ENCODE results near the gene TMEM134. TPM values are rescaled to one million over a fixed set of nuclear protein-coding genes. Genes with fewer than 3 reads are reported as not detected.

Gene TMEM134
- polyA plus RNA-seq, 1 donor = 53.4 TPM

DNA sequence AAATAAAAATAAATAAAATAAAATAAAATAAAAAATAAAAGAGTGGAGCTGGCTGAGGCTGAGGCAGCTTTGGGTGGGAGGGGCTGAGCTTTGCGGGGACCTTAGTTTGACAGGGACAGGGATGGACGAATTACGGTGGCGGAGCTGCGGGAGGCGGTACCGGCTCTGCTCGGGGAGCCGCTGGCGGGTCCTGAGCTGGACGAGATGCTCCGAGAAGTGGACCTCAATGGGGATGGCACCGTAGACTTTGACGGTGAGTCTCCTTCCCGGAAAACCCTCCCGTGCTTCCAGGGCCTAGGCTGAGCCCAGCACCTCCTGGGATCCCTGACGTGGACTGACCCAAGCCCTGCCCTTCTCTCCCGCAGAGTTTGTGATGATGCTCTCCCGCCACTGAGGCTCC lies 10.8 kb downstream of the TMEM134 start:
- DNase-seq (ENCODE audit: low read depth) = no peak

DNA sequence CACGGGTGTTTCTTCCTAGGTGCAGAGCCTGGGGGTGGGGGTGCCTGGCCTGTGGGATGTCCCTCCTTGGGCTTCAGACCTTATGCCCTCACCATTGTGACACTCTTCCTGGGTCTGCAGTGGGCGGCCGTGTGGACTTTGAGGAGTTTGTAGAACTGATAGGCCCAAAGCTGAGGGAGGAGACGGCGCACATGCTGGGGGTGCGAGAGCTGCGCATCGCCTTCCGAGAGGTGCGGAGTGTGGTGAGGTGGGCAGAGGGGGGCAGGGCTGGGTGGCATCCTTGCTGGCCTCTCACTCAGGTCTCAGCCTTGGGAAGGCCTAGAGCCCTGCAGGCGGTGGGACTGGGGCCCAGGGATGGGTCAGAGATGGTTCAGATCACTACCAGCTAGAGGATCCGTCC lies 11.6 kb downstream of the TMEM134 start:
- DNase-seq (ENCODE audit: low read depth) = no peak

DNA sequence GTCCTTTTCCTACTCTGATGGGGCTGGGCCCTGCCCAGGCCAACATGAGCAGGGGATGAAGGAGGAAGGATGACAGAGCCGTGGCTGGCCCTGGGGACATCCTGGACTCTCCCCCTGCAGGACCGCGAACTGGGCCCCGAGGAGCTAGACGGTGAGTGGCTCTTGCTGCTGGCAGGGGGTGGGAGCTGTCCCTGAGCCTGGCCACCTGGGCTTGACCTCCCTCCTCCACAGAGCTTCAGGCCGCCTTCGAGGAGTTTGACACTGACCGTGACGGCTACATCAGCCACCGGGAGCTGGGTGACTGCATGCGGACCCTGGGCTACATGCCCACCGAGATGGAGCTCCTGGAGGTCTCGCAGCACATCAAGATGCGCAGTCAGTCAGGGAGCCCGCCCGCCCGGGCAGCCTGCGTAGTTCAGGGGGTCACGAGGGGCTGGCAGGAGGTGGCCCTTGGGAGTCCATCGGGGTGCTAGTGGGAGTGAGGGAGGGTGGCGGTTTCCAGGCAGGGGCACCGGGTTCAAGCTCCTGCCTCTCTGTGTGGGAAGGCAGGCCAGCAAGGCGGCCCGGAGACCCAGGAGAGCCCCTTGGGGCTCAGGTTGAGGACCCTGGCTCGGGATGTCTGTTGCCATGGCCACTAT lies 12.9 kb downstream of the TMEM134 start:
- no peak for DNase-seq (ENCODE audit: low read depth)

DNA sequence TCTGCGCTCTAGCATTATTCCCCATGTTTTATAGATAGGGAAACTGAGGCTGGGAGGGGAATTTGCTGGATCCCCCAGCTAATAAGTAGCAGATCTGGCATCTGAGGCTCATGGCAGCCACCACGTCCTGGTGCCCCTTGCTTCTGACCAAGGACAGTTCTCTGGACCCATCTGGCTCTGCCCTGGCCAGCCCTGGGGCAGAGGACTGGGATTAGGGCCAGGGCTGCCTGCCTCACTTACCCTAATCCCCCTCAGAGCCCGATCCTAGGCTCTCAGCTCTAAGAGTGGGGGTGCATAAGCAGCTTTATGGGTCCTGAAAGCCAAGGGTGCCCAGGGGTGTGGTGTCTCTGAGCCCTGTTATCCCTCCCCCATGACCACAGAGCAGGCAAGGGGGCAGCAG lies 14.0 kb downstream of the TMEM134 start, which contains the start of gene CABP4:
Gene CABP4, plus strand, starts transcription at position 301 of the 400 bp plus-strand sequence. Its CDS starts 70 bp downstream, at position 371.
- DNase-seq (ENCODE audit: low read depth) = no peak

DNA sequence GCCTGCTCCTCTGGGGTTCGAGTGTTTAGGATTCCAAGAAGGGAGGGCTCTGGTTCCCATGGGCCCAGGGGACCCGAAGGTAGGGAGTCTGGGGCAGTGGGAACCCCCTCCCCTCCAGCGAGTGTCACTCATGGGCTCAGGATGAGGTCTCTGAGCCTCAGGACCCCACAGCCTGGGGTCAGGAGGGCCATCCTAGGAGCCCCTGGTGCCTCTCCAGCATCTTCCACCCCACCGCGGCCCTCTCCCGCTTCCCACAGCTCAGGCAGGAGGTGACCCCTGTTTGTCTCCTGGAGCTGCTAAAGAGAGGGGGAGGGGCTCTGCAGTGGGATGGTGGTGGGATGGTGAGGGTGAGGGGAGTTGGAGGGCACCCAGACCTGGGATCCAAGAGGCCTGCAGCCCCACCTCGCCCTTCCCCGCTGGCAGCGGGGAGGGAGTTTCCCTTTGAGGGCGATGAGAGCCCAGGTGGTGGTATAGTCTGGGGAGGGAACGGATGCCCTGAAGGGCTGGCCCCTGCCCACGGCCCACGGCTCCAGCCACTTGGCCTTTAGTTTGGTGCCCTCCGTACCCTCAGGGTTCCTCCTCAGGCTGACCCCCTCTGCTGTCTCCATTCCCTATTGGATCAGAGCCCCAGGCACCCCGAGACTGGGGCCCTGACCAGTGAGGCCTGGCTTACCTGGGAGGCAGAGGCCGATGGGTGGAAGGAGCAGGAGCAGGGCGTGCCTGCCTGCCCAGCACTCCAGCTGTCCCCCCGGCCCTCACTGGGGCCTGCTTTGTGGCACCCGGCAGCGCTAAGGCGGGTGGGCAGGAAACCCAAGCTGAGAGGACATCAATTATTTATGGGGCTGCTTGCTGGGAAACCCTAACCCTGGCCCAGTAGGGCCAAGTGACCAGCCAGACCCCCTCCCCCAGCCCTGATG lies 15.0 kb downstream of the TMEM134 start:
- DNase-seq (ENCODE audit: low read depth) = no peak

DNA sequence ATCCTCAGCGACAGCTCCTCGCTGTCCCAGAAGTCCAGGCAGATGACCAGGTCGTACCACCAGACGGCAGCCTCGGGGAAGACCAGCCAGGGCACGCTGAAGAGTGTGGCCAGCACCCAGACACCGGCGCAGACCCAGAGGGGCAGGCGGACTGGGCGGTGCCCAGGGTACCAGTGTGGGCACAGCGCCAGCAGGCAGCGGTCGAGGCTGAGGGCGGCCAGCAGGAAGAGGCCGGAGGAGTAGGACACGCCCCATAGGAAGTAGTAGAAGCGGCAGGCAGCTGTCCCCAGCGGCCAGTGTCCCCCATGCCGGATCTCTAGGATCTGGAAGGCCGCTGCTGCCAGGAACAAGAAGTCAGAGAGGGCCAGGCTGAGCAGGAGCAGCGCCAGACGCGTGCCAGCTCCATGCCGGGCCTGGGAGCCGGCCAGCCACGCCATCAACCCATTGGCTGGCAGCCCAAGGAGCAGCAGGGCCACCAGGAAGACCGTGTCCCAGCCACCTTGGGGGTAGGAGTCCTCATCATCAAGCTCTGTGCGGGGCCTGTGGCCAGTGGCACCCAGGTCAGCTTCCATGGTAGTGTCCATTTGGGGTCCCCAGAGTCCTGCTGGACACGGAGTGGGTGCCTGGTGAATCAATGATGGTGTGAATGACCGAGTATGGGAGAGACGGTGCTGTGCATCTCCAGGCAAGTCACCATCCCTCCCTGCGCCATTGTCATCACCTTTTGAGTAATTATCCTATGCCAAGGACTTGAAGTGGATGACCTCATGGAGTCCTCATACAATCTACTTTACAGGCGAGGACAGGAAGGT lies 16.7 kb downstream of the TMEM134 start, which contains the start of gene GPR152:
Gene GPR152, minus strand, starts transcription at position 589 of the 812 bp plus-strand sequence. Its CDS starts 5 bp downstream, at position 584.
- no peak for DNase-seq (ENCODE audit: low read depth)

DNA sequence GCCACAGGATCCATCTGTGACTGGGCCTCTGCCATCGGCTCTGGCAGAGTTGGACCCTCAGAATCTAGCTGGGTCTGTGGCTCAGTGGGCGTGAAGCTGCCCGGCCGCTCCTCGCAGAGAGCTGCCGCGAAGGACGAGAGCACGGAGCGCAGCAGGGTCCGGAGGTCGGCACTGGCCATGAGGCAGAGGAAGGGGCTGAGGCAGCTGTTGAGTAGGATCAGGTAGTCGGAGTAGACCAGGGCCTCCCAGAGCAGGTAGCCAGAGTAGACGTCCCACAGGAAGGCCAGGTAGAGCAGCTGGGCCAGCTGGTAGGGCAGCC lies 17.4 kb downstream of the TMEM134 start:
- no peak for DNase-seq (ENCODE audit: low read depth)

DNA sequence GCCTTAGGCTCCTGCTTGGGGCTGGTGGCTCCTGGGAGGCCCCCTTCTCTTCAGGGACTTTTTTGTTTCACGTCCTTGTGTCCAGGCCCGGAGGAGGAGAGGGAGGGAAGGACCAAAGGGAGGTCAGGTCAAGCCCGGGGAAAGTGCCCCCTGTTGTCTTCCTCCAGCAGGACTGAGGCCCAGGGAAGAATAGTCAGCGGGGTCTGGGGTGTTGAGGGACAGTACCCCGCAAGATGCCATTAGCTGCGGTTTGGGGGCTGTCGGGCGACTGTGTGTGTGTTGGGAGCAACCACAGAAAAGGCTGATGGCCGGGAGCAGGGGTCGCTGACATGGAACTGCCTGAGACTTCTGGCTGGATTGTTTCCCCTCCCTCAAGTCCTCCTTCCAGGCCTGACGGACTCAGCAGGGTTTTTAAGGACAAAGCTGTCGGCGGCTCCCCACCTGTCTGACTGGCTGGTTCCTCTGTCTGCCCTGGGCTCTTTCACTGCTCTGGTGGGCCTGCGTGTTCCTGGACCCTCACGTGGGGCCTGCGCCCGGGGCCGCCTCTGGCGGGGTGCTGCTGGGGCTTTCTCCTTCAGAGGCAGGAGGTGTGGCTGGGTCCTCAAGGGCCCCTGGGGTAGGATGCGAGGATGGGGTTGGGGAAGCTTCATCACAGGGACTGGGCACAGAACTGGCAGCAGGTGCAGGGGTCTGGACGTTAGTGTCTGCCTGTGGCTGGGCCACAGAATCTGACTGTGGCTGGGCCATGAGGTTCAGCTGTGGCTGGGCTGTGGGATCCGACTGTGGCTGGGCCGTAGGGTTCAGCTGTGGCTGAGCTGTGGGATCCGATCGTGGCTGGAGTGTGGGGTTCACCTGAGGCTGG lies 18.0 kb downstream of the TMEM134 start:
- DNase-seq (ENCODE audit: low read depth) = no peak

DNA sequence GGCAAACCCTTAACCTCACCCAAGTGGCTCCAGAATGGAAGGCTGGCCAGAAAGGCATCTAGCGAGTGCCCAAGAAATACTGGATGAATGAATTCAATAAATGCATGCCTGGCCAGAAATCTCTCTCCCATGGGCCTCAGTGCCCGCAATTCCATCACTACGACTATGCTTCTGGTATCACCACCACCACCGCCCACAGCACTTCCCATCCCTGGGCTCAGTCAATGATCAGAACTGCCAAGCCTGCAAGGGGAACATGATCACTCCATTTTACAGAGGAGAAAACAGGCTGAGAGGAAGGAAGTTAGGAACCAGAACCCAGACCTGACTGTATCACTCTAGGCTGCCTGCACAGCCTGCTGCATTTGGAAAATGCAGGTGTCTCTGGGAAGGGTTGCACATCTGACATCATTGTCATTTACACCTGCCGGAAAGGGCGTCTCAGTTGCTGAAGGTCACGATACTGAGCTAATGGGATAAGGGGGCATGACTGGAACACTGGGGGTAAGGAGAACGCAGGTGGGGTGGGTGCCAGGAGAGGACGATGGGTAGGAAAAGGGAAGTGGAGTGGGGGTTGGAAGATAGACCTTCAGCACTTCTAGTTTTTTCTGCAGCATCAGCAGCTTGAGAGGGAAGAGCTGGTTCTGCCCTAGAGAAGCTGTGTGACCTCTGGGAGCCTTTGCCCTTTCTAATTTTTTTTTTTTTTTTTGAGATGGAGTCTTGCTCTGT lies 19.8 kb downstream of the TMEM134 start:
- no peak for DNase-seq (ENCODE audit: low read depth)

DNA sequence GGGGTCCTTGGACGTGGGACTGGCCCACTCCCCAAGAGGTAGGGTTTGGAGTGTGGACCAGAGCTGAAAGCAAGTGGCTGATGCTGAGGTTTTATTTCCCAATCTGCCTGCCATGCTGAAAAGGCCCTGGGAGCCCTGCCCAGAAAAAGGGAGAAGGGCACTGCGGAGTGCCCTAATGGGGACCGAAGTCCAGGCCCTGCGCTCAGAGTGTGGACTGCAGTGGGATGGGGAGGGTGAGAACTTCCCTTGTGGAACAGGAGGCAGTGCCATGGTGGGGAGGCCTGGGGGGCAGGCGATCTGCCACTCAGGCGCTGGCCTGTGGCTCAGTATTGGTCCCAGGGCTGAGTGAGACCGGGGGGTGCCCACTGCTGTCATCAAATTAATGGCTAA lies 20.8 kb downstream of the TMEM134 start:
- DNase-seq (ENCODE audit: low read depth) = no peak

DNA sequence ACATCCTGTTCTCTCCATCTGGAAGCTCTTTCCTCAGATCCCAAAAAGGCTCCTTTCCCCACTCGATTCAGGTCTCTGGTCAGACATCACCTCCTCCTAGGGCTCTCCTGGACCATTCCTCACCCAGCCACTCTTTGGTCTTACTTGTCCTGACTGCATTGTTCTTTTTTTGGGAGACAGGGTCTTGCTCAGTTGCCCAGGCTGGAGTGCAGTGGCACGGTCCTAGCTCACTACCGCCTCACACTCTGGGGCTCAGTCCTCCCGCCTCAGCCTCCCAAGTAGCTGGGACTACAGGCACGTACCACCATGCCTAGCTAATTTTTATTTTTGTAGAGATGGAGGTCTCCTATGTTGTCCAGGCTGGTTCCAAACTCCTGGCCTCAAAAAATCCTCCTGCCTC lies 23.5 kb downstream of the TMEM134 start:
- no peak for DNase-seq (ENCODE audit: low read depth)

DNA sequence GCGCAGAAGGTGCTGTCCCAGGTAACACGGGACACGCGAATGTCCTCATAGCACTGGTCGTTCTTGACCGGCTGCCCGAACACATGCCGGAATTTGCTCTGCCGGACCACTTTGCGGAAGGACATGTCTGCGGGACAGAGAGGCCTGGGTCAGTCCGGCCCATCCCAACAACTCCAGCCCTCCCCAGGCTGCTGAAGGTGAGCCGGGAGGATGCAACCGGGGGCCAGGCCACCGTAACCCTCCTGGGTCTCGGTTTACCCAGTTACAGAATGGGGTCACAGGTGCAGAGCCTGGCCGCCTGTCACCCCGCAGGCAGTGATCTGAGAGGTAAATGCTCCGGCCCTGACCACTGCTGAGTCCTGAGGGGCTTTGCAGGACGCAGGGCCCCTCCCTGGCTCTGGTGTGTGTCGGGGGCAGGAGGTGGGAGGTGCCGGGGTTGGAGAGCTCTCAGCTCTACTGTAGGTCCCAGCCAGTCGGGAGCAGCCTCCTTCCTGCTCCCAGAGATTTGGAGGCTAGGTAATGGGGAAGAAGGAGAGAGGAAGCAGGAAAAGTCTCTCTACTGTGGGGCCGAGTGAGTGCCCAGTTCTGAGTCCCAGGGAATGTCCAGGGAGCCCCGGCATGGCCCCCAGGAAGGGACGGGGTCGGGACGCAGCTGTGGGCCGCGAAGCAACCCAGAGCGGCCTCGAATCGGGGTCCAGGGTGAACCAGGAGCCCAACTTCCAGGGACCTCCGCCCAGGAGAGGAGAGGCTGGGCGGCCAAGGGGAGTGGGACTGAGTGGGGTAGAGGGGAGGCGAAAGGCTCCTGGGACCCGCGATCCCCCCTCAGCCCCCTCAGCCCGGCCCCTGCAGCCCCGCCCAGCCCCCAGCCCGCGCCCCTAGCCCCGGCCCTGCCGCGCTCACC lies 26.3 kb downstream of the TMEM134 start:
- DNase-seq (ENCODE audit: low read depth) = no peak

DNA sequence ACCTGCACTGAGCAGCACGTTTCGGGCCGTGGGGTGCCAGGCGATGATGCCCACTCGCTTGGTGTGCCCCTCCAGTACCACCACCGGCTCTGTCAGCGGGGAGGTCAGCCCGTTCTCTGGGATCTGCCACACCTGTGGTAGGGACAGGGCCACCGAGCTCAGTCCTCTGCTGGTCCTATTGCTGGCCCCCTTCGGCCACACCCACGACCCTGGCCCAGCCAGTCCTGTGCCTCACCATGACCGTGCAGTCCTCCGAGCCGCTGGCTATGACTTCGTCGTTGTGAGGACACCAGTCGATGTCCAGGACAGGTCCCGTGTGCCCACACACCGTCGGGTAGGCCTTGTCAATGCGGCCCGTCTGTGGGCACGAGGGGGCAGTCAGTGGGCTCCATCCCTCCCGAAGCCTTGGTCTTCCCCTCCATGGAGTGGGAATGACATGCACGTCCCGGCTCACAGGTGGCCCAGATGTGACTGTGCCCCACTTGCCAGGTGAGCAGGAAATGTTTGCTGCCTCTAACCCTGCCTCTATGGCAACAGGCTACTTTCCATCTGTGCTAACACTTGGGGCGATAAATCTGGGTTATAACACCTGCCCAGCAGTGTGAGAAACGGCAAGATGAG lies 27.2 kb downstream of the TMEM134 start:
- no peak for DNase-seq (ENCODE audit: low read depth)

DNA sequence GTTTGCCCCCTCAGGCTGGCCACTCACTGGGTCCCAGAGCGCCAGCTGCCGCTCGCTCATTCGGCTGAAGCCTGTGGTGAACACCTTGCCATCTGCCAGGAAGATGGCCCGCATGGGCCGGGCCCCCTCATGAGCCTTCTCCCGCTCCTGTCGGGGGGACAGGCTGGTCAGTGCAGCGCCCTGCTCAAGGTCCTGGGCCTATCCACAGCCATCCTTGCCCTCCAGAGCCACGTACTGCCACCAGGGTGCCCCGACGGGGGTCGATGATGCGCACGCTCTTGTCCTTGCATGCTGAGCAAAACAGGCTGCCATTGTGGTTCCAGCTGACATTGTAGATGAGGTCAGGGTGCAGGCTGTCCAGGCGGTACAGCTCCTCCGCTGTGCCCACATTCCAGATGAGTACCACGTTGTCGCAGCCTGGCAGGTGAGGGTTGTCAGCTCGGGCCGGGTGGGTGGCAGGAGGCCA lies 27.9 kb downstream of the TMEM134 start:
- DNase-seq (ENCODE audit: low read depth) = no peak

DNA sequence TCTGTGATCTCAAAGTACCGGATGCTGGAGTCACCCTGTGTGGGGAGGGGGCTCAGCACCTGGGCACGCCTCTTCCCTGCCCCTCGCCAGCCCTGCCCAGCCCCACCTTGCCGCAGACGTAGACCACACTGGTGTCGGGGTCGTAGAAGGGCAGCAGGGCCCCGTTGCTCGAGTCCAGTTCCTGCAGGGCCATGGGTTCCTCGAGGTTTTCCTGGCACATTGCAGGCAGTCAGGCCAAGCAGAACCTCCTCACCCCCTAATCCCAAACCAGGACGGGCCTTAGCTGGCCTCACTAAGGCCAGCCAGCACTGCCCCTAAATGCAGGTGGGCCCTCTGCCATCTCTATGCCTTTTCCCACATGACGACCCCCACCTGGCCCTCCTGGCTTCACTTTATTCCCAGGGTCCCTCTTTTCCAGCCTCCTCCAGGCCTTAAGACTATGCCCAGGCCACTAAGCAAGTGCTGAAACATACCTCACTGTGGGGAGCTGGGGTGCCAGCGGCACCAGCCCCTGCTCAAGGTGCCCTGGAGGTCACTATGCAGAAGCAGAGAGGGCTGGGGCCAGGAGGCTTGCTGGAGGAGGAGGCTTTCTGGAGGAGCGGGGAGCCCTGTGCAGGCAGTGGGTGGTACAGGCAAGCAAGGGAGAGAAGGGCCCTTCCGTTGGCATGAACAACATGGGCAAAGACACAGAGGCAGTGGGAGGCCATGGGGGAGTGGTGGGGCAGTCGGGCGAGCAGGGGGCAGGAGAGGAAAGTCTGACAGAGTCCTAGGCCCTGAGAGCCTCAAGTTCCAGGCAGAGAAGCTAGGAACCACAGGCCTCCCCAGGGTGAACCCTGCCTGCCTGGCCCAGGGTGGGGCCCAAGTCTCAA lies 28.6 kb downstream of the TMEM134 start:
- no peak for DNase-seq (ENCODE audit: low read depth)

DNA sequence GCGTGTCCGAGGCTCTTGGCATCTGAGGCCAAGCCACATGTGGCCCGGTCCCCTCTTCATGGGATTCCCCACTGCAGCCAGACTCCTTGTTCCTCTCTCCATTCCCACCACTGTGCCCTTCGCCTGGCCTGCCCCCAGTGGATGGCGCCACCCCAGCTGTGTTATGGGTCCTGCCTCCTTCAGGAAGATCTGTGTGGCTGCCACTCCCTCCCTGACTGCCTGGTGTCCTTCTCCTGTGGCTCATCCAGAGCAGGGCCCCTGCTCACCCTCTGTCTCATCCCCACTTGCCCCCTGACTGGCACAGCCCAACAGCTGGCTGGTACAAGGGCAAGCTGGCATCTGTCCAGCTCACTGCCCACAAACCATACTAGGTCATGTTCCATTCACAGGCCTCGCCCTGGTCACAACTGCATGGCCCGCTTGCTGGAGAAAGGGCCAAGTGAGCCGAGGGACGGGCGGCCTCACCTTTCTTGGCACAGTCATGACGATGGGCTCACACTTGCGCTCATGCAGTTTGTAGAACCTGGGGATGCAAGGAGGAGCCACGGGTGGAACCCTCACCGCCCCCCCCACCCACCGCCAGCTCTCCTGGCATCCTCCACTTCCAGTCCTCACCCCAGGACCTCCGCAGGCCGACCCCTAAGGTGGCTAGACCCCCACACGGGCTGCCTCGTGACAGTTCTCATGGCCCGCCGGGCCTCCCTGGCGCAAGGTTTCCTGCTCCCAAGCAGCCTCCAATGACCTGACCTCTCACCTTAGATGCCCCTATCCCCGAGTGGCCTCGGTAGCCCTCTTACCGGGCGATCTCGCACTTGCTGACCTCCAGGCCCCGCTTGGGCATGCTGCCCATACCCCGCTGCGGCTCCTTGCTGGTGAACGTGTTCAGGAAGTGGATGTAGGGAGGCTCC lies 29.5 kb downstream of the TMEM134 start:
- no peak for DNase-seq (ENCODE audit: low read depth)

Data from forelimb muscle (tissue), 1 donor.